ENCODE results near the gene SRP9.

SRP9 gene

DNA sequence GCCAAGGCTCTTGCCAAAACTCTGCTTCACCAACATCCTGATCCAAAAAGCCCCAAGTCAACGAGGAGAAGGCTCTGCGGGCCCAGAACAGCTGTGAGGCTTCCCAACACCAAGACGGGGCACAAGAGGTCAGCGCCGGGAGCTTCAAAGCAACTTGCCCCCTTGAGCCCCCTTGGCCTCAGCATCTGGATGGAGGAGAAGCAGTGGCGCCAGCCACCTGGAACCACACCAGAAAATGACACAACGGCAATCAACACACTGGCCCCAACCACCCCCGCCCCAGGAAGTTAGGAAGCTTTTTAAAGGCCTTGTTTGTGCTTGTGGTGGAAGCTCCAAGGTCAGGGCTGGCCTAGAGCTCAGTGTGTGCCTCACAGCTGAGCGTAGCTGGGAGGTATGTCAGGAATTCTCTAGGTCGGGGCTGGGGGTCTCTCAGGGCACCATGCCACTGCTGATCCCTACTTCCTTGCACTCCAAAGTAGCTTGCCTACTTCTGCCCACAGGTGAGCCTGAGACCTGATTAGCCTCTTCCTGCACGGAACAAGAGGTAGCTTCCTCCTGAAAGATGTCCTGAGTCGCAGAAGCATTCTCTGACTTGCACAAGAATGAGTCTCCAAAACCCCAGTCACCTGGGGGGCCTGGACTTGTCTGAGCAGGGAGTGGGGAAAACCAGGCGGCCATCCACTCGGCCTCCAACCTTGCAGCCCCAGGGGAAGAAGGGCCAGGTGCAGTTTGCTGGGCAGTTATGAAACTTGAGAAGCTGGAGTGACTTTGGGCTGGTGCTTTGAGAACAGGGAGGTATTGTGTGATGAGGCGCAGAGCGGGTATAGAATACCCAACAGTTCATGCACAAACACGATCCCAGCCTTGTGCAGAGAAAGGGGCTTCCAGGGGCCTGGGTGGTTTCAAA, 9.7 kb upstream of the SRP9 start:
- Histone ChIP-seq H3K4me3 (ENCODE audit: low read depth, low read length) (peak overlapping the region; percentile 23), H2AFZ (ENCODE audit: low read length, unreplicated experiment) (no peak overlapping the region), H3K27ac (ENCODE audit: low read depth, low read length) (peak overlapping the region; percentile 88)

DNA sequence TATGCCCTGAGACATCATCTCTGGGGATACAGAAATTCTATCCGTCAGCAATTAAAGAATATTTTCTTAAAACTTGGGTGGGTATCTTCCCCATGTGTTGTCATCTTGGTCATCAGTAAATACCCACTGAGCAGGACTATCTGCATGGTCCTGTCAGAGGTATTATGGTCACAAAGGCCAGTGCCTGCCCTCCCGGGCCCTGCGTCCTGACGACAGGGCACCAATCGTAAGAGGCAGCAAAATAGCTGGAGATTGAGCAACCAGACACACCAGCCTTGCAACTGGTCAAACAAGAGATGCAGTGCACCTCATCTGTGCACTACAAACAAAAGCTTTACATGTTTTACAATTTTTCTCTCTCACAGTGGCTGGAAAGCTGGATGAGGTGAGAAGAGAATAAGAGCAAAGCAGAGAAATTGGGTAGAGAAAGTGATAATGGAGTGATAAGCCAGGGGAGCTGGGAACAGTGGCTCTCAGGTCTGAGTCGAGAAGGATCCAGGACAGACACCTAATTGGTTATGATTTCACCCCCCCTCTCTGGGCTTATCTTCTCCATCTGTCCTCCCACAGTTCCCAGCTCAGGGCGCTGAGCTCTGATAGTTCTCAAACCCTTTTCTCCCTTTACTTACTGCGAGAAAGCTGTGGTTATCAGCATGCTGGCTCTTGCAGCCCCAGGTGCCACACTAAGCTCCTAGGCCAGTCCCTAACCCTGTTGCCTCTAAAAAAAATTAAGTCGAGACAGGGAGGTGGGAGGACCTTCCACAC, 8.8 kb upstream of the SRP9 start:
- no peak overlapping the region for H2AFZ ChIP-seq (ENCODE audit: low read length, unreplicated experiment)
- H3K27ac ChIP-seq (ENCODE audit: low read depth, low read length): no peak overlapping the region
- no peaks in the 10 kb centered on the region for H3K79me2 ChIP-seq (ENCODE audit: control insufficient read depth, insufficient read depth, low read length, unreplicated experiment)
- H3K4me3 ChIP-seq (ENCODE audit: low read depth, low read length): no peak overlapping the region
- H3K27me3 ChIP-seq (ENCODE audit: insufficient read depth, low read length): no peaks in the 10 kb centered on the region
- H3K36me3 ChIP-seq (ENCODE audit: insufficient read depth, low read length): no peaks in the 10 kb centered on the region
- H3K4me1 ChIP-seq (ENCODE audit: control insufficient read depth, insufficient read depth, low read length, unreplicated experiment): peaks cover 62% of the 10 kb centered on the region

More for the DNA sequence above, 9.7 kb upstream of the SRP9 start:
- H3K79me2 ChIP-seq (ENCODE audit: control insufficient read depth, insufficient read depth, low read length, unreplicated experiment): no peaks in the 10 kb centered on the region
- H3K27me3 ChIP-seq (ENCODE audit: insufficient read depth, low read length): no peaks in the 10 kb centered on the region
- H3K4me1 ChIP-seq (ENCODE audit: control insufficient read depth, insufficient read depth, low read length, unreplicated experiment): peaks cover 69% of the 10 kb centered on the region
- no peaks in the 10 kb centered on the region for H3K36me3 ChIP-seq (ENCODE audit: insufficient read depth, low read length)

DNA sequence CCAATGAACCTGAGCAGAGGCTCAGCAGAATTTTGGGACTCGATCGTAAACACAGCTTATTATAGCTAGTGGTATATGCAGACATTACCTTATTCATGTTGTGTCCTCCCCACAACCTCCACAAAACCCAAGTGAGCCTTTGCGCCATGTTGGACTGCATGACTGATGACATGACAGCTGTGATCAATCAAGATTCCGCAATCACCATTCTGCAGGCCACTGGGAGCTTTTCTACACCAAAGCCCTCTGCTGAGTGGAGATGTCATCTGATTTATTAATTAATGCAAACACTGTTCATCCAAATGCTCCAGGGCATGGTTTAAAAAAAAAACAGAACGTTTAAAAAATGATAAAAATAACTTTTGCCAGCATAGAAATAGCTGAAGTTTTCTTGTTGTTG, 7.9 kb upstream of the SRP9 start:
- Histone ChIP-seq H3K36me3 (ENCODE audit: insufficient read depth, low read length) (no peaks in the 10 kb centered on the region), H3K27ac (ENCODE audit: low read depth, low read length) (no peak overlapping the region), H3K4me3 (ENCODE audit: low read depth, low read length) (no peak overlapping the region), H2AFZ (ENCODE audit: low read length, unreplicated experiment) (no peak overlapping the region), H3K27me3 (ENCODE audit: insufficient read depth, low read length) (no peaks in the 10 kb centered on the region), H3K79me2 (ENCODE audit: control insufficient read depth, insufficient read depth, low read length, unreplicated experiment) (no peaks in the 10 kb centered on the region), H3K4me1 (ENCODE audit: control insufficient read depth, insufficient read depth, low read length, unreplicated experiment) (peaks cover 54% of the 10 kb centered on the region)

DNA sequence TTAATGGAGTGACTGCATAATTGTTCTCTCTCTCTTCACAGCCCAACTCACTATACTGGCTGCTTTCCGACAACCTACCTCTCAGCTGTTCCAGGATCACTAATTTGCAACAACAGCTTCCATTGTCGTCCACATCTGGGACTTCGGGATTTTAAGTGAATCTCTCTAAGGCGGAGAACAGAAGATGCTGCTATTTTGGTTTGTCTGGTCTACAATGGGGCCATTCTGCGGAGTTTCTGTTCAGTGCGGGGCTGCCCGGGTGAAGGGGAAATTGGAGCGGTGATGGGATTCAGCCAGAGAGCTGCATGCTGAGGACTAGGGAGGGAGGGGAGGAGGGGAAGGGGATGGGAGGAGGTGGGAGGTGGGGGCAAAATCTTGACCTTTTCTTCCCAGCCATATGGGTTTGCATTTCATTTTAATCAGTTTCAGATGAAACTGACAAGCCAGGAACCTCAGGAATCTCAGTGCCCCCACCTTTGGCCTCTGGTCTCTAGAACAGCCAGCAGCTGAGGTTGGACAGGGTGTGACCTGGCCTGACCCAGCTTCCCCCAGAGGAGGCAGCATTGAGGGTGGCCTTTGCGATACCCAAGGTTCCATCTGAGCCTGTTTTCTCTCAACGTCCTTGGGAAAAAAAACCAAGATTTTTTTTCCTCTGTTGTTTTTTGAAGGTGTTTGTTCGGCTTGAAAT, 6.9 kb upstream of the SRP9 start:
- H2AFZ ChIP-seq (ENCODE audit: low read length, unreplicated experiment): no peak overlapping the region
- H3K27me3 ChIP-seq (ENCODE audit: insufficient read depth, low read length): no peaks in the 10 kb centered on the region
- H3K4me3 ChIP-seq (ENCODE audit: low read depth, low read length): no peak overlapping the region
- H3K4me1 ChIP-seq (ENCODE audit: control insufficient read depth, insufficient read depth, low read length, unreplicated experiment): peaks cover 54% of the 10 kb centered on the region
- no peaks in the 10 kb centered on the region for H3K79me2 ChIP-seq (ENCODE audit: control insufficient read depth, insufficient read depth, low read length, unreplicated experiment)
- no peak overlapping the region for H3K27ac ChIP-seq (ENCODE audit: low read depth, low read length)
- H3K36me3 ChIP-seq (ENCODE audit: insufficient read depth, low read length): no peaks in the 10 kb centered on the region

DNA sequence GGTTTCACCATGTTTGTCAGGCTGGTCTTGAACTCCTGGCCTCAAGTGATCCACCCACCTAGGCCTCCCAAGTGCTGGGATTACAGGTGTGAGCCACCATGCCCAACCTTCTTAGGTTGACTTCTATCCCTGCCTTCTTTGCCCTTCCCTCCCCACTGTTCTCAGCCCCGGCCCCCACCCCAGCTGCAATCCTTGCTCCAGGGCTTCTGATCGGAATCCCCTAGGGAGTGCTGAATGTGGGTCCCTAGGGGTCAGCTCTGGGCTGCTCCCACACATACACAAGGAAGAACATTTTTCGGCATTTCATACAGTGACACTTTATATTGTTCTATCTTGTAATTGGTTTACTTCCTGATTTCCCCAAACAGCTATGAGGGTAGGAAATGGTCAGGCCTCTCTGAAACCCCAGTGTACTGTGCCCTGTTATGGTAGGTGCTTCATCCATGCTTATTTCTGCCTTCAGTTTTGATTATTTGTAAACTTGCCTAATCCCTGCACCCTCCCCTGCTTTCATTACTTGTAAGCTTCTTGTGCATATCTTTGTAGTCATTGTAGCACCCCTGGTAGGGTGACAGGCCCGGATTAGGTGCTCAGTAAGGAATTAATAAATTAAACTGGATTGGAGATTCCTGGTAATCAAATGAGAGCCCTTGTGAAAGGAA, 5.8 kb upstream of the SRP9 start:
- Histone ChIP-seq H2AFZ (ENCODE audit: low read length, unreplicated experiment) (peak overlapping the region; percentile 49), H3K27me3 (ENCODE audit: insufficient read depth, low read length) (no peaks in the 10 kb centered on the region), H3K36me3 (ENCODE audit: insufficient read depth, low read length) (no peaks in the 10 kb centered on the region), H3K79me2 (ENCODE audit: control insufficient read depth, insufficient read depth, low read length, unreplicated experiment) (no peaks in the 10 kb centered on the region), H3K4me1 (ENCODE audit: control insufficient read depth, insufficient read depth, low read length, unreplicated experiment) (peaks cover 46% of the 10 kb centered on the region), H3K4me3 (ENCODE audit: low read depth, low read length) (no peak overlapping the region), H3K27ac (ENCODE audit: low read depth, low read length) (peak overlapping the region; percentile 39)

DNA sequence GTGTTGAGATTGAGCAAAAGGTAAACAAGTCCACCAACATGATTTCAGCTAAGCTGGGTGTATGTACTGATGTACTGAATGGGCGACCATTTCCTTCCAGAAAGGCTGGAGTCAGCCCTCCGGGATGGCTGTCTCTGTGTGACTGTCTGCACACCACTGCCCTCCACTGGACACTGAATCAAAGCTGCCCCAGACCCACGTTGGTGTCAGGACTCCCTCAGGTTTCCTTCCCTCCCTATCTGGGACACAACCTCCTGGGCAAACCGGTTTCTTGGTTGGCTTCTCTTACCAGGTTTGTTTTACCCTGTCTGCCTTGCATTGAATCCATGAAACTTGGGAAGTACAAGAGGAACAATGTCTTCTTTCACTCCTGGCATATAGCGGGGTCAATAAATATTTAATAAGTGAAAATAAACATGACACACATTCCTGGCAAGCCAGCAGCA, 5.3 kb upstream of the SRP9 start:
- H3K79me2 ChIP-seq (ENCODE audit: control insufficient read depth, insufficient read depth, low read length, unreplicated experiment): no peaks in the 10 kb centered on the region
- H3K27me3 ChIP-seq (ENCODE audit: insufficient read depth, low read length): no peaks in the 10 kb centered on the region
- peaks cover 41% of the 10 kb centered on the region for H3K4me1 ChIP-seq (ENCODE audit: control insufficient read depth, insufficient read depth, low read length, unreplicated experiment)
- H3K4me3 ChIP-seq (ENCODE audit: low read depth, low read length): no peak overlapping the region
- H3K27ac ChIP-seq (ENCODE audit: low read depth, low read length): peak overlapping the region; percentile 39; the same call in 1 of the 2 replicates
- H2AFZ ChIP-seq (ENCODE audit: low read length, unreplicated experiment): peak overlapping the region; percentile 61
- no peaks in the 10 kb centered on the region for H3K36me3 ChIP-seq (ENCODE audit: insufficient read depth, low read length)

DNA sequence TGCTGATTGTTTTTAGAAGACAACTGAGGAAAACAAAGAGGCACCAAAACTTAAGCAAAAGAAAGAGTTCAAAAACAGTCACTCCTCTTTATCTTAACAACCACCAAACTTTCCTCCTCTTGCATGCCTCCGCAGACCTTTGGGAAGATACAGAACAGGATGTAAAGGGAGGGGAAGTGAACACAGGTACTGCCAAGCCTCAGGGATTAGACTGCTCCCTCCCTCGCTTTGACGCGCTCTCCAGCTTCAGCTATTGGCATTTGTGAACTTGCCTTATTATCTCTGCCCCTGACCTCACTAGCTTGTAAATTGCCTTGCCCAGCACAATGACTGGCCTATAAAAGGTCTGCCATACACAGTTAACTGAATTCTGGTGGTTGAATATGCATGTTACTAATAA, 4.8 kb upstream of the SRP9 start:
- peaks cover 36% of the 10 kb centered on the region for H3K4me1 ChIP-seq (ENCODE audit: control insufficient read depth, insufficient read depth, low read length, unreplicated experiment)
- H3K27ac ChIP-seq (ENCODE audit: low read depth, low read length): no peak overlapping the region
- H3K79me2 ChIP-seq (ENCODE audit: control insufficient read depth, insufficient read depth, low read length, unreplicated experiment): no peaks in the 10 kb centered on the region
- H3K36me3 ChIP-seq (ENCODE audit: insufficient read depth, low read length): no peaks in the 10 kb centered on the region
- H3K4me3 ChIP-seq (ENCODE audit: low read depth, low read length): no peak overlapping the region
- peak overlapping the region; percentile 61 for H2AFZ ChIP-seq (ENCODE audit: low read length, unreplicated experiment)
- no peaks in the 10 kb centered on the region for H3K27me3 ChIP-seq (ENCODE audit: insufficient read depth, low read length)

DNA sequence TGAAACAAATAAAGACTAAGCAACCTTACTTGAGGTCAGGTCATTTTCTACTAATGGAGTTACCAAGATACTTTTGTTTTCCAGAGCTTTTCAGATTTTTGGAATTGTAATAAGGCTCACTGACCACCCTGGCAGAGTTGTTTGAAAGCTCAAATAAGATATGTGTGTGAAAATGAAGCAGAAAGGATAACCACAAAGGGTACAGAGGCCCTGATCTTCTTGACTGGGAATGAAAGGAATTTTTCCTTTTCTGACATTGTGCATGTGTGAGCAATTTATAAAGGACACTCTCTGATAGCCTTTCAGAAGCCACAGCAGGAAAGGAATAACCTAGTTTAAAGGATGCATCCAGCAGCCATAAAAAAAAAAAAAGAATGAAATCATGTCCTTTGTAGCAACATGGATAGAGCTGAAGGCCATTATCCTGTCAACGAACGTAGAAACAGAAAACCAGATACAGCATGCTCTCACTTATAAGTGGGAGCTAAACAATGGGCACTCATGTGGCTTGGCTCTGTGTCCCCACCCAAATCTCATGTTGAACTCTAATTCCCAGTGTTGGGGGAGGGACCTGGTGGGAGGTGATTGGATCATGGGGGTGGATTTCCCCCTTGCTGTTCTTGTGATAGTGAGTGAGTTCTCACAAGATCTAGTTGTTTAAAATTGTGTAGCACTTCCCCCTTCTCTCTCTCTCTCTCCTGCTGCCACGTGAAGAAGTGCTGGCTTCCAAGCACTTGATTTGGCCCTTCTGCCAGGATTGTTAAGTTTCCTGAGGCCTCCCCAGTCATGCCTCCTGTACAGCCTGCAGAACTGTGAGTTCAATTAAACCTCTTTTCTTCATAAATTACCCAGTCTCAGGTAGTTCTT, 3.1 kb upstream of the SRP9 start:
- peaks cover 16% of the 10 kb centered on the region for H3K79me2 ChIP-seq (ENCODE audit: control insufficient read depth, insufficient read depth, low read length, unreplicated experiment)
- H3K4me1 ChIP-seq (ENCODE audit: control insufficient read depth, insufficient read depth, low read length, unreplicated experiment): peaks cover 23% of the 10 kb centered on the region
- H3K4me3 ChIP-seq (ENCODE audit: low read depth, low read length): no peak overlapping the region
- no peaks in the 10 kb centered on the region for H3K27me3 ChIP-seq (ENCODE audit: insufficient read depth, low read length)
- no peak overlapping the region for H3K27ac ChIP-seq (ENCODE audit: low read depth, low read length)
- H2AFZ ChIP-seq (ENCODE audit: low read length, unreplicated experiment): no peak overlapping the region
- no peaks in the 10 kb centered on the region for H3K36me3 ChIP-seq (ENCODE audit: insufficient read depth, low read length)

DNA sequence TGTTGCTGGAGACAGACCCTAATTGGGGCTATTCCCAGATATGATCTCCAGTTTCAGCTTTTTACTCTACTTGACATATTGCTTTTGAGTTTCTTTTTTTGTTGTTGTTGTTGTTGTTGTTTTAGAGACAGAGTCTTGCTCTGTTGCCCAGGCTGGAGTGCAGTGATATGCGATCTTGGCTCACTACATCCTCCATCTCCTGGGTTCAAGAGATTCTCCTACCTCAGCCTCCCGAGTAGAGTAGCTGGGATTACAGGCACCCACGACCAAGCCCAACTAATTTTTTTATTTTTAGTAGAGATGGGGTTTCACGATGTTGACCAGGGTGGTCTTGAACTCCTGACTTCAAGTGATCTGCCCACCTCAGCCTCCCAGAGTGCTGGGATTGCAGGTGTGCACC, 1.3 kb upstream of the SRP9 start:
- Histone ChIP-seq H3K79me2 (ENCODE audit: control insufficient read depth, insufficient read depth, low read length, unreplicated experiment) (peaks cover 33% of the 10 kb centered on the region), H3K27ac (ENCODE audit: low read depth, low read length) (no peak overlapping the region), H3K27me3 (ENCODE audit: insufficient read depth, low read length) (no peaks in the 10 kb centered on the region), H2AFZ (ENCODE audit: low read length, unreplicated experiment) (no peak overlapping the region), H3K4me3 (ENCODE audit: low read depth, low read length) (peak overlapping the region; percentile 81; the same call in 1 of the 2 replicates), H3K4me1 (ENCODE audit: control insufficient read depth, insufficient read depth, low read length, unreplicated experiment) (peaks cover 30% of the 10 kb centered on the region), H3K36me3 (ENCODE audit: insufficient read depth, low read length) (no peaks in the 10 kb centered on the region)
